A673 (cell line): ENCODE results near the gene ATOSB.

Experiments
- CTCF ChIP-seq: fragments of 300-800, 200-600 bp; sonication (generic); conservative IDR thresholded peaks from 2 replicates; pipeline ENCODE4 v1.5.1; 2017; ENCODE audit warnings: low read depth, mild to moderate bottlenecking, antibody characterized with exemption, low read length, moderate library complexity, mixed read lengths
- EZH2 ChIP-seq: fragments of 200-600 bp; sonication (generic); IDR thresholded peaks from 2 replicates; pipeline ENCODE4 v1.6.1; 2017; ENCODE audit warnings: borderline replicate concordance, low read depth, mild to moderate bottlenecking, mixed read lengths, antibody characterized with exemption, low read length; ENCODE audit not compliant: poor library complexity, severe bottlenecking

GRCh38 chr9:35142037-35142436, 26.4 kb upstream of the ATOSB start:
- TF ChIP-seq CTCF, result no peak
- TF ChIP-seq EZH2, result no peak
